GM21447 (cell line): ENCODE data around the gene FAM234A.
"Not testable (repeated sequence)": the region's sequence is repeated elsewhere in the genome, so short reads cannot be mapped to it uniquely, and the experiment has no call there.

Experiments used
- ATAC-seq: cut with Tn5 transposase; IDR thresholded peaks from one replicate; pipeline ENCODE4 v1.9.1; 2021; ENCODE audit not compliant: unreplicated experiment

FAM234A gene, protein sequence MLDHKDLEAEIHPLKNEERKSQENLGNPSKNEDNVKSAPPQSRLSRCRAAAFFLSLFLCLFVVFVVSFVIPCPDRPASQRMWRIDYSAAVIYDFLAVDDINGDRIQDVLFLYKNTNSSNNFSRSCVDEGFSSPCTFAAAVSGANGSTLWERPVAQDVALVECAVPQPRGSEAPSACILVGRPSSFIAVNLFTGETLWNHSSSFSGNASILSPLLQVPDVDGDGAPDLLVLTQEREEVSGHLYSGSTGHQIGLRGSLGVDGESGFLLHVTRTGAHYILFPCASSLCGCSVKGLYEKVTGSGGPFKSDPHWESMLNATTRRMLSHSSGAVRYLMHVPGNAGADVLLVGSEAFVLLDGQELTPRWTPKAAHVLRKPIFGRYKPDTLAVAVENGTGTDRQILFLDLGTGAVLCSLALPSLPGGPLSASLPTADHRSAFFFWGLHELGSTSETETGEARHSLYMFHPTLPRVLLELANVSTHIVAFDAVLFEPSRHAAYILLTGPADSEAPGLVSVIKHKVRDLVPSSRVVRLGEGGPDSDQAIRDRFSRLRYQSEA

DNA sequence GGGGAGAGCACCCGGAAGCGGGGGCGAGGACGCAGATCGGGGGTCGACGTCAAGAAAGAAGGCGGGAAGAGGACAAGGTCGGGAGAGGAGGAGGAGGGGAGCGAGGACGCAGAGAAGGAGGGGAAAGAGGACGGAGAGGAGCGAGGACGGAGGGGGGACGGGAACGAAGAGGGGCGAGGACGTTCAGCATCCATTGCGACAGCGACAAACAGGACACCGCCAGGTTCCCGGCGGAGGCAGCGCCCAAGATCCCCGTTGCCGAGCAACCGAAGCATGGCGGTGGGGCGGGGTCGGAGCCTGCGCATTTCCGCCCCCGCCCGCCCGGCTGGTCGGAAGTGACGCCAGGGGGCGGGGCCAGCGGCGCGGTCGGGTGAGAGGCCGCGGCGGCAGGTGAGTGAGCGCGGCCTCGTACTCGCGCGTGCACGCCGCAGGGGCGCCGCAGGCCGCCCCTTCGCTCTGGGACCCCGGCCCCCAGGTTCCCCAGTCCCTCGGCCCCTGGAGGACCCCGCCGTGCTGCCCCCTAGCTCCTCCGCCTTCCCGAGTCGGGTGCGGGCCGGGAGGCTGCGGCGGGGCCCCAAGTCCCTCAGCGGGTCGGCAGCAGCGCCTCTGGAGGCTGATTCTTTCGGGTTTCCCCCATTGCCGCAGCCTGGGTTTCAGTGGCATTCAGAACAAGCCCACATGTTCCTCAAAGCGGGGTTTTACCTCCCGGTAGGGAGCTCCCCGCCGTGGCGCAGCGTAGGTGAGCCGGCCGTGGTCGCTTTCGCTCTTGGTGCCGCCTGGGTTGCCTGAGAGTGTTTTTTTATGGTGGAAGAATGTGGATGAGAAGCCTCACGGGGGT lies at the start of gene FAM234A:
Gene FAM234A, plus strand, starts transcription at position 354 of the 838 bp plus-strand sequence. CDS start 19,593 bp downstream, outside the sequence.
- ATAC-seq: peak; percentile 75

DNA sequence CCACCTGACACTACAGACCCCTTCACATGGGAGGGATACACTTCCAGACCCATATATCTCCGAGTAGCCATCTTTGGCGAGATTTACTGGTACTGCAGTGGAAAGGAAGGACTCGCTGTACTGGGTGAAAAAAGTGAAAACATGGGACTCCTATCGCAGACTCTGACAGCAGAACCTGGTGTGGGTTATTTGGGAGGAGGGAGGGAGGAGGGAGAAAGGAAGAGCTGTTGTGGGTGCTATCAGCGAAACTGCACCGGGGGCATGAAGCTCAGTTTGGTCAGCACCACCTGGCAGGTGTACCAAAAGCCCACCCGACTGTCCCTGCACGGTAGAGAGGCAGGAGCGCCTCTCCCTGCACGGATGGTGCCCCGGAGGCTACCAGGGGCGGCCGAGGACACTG lies 49.4 kb upstream of the FAM234A start:
- ATAC-seq: no peak

DNA sequence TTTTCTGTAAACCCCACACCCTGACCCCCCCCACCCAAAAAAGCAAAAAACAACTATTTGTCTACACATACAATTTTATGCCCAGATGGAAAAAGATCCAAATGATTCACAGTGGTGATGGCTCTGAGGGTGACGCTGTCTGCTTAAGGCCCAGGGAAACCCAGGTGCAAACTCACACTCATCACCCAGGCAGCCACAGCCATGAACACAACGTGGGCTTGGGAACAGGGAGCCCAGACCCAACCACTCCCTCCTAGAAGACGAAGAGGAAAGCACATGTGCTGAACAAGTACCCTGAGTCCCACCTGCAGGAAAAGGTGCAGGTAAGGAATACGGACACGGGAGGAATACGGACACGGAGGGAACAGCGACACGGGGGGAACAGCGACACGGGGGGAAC lies 48.9 kb upstream of the FAM234A start:
- no peak for ATAC-seq

DNA sequence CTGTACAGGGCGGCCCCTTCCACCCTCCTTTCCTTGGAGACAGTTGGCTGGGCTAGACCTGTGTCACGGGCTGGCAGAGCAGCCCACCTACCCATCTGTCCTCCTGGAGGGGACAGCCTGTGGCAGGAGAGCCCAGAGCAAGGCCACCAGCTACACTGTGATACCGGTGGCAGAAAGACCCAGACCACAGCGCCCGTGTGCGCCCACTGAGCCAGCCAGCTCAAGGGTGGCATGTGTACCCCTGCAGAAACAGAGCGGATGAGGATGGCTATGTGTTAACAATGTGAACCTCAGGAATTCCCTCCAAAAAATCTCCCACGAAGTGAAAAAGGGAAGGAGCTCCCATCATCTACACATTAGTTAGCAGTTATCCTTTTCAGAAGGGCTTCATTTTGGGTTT lies 47.3 kb upstream of the FAM234A start:
- no peak for ATAC-seq

DNA sequence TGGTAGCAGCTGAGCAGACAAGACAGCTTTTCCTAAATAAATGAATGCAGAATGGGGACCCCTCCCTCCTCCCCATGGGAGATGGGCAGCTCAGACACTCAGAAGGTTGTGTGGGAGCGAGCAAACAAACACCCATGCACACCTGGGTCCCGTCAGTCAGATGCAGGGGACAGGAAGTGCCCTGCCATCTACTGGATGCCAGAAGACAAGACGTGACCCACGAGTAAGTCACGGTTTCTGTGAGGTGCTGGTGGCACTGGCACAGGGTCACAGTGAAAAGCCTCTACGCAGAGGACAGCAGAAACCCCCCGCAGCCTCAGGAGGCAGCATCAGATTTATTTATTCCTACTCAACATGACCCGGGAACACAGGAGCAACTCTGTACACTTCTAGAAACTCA lies 45.9 kb upstream of the FAM234A start:
- no peak for ATAC-seq

DNA sequence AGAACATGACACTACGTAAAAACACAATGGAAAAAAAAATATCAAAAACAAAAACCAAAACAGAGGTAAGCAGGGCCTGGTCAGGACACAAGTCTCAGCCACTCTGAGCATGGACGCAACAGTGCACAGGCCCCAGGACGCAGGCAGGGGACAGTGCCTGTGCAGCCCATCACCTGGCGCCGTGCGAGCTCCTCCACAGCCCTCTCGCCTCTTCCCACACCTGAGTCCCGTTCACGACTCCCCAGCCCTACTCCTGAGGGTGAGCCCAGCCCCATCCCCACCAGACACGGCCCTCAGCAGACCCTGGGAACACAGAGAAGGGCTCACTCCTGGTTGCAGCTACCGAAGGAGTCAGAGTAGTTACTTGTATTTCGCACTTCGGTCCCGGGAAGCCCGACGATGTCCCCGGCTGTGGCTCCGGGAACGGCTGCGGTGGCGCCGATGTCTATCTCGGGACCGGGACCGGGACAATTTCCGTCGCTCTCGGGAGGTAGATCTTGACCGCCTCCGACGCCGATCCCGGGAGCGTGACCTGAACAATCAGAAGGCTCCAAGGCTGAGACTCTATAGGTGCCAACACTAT lies 44.9 kb upstream of the FAM234A start:
- no peak for ATAC-seq

DNA sequence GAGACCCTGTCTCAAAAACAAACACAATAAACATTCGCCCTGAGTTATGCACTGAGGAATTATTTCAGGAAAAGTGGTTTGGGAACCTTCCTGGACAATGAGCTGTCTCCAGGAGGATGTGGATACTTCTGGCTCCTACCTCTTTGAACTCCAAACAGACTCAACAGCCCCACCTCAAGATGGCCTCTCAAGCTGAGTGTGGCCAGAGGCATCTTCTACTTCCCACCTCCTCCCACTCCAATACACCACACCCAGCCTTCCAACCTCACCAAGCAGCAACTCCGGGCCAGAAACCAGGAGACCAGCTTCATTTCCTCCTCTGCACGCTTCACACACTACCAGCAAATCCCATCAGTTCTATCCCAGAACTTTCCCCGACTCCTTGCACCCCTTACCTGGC lies 42.8 kb upstream of the FAM234A start:
- no peak for ATAC-seq

DNA sequence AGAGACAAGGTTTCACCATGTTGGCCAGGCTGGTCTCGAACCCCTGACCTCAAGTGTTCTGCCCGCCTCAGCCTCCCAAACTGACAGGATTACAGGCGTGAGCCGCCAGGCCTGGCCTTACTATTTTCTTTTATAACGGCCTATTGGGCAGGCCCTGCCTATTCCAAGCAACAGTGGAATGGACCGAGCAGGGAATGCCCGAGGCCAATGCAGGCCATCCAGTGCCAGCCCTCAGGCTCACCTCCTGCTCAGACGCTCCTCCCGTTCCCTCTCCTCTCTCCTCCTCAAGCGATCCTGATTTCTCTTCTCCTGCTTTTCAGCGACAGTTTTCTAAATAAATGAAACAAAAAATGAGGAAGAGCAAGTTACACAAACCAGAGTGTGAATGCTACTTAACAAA lies 41.9 kb upstream of the FAM234A start:
- ATAC-seq: no peak

DNA sequence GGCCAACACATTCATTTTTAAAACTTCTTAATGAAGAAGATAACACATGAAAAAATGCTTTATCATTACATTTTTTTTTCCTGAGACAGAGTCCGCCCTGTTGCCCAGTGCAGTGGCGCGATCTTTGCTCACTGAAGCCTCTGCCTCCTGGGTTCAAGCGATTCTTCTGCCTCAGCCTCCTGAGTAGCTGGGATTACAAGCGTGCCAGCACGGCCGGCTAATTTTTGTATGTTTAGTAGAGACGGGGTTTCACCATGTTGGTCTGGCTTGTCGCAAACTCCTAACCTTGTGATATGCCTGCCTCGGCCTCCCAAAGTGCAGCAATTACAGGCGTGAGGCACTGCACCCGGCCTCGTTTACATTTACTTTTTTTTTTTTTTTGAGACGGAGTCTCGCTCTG lies 41.2 kb upstream of the FAM234A start:
- ATAC-seq: no peak

DNA sequence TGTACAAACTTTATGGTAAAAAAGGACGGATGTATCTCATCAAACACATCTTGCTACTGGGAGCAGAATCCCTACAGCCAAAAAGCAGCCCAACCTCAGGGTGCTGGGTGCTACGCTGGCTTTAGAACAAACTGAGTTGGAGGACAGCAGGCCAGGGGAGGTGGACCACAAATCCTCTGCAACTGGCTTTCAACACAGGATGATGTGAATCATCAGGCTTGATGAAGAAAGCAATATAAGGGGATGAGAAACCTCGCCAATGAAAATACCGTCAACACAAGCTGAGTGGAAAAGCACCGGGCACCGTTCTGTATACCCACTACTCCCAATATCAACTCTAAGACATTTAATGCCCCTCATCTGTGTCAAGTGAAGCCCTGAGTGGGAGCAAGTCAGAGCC lies 40.1 kb upstream of the FAM234A start:
- no peak for ATAC-seq

DNA sequence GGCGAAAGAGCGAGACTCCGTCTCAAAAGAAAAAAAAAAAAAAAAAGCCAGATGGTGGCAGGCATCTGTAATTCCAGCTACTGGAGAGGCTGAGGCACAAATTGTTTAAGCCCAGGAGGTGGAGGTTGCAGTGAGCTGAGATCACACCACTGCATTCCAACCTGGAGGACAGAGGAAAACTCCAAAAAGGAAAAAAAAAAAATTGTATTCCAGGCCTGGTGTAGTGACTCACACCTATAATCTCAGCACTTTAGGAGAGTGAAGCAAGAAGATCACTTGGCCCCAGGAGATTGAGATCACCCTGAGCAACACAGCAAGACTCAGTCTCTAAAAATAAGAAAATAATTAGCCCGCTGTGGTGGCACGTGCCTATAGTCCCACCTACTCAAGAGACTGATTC lies 34.2 kb upstream of the FAM234A start:
- ATAC-seq: no peak

DNA sequence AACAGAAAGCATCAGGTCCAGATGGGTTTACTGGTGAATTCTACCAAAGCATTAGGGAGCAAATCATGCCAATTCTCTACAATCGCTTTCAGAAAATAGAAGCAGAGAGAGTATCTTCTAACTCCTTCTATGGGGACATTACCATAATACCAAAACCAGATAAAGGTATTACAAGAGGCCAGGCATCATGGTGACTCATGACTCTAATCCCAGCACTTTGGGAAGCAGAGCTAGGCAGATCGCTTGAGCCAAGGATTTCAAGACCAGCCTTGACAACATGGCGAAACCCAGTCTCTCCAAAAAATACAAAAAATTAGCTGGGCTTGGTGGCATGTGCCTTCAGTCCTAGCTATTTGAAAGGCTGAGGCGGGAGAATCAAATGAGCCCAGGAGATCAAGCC lies 31.4 kb upstream of the FAM234A start:
- no peak for ATAC-seq

DNA sequence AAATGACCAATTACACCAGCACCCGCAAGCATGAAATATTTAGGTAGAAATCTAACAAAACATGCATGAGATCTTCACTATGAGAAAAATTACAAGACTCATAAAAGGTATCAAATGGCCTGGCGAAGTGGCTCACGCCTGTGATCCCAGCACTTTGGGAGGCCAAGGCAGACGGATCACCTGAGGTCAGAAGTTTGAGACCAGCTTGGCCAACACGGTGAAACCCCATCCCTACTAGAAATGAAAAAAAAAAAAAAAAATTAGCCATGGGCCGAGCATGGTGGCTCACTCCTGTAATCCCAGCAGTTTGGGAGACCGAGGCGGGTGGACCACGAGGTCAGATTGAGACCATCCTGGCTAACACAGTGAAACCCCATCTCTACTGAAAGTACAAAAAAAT lies 30.6 kb upstream of the FAM234A start:
- not testable (repeated sequence) for ATAC-seq

DNA sequence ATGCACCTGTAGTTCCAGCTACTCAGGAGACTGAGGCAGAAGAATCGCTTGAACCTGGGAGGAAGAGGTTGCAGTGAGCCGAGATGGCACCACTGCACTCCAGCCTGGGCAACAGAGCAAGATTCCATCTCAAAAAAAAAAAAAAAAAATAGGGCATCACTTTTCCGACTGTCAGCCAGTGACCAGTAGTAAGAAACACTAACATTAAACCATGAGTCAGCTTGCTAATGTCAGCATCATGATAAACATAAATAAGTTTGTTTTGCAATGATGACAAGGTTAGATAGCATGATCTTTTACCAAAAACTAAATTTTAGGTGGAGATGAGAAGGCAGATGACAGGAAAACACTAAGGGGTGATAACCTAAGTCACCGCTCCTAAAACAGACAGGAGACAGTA lies 25.3 kb upstream of the FAM234A start:
- not testable (repeated sequence) for ATAC-seq

DNA sequence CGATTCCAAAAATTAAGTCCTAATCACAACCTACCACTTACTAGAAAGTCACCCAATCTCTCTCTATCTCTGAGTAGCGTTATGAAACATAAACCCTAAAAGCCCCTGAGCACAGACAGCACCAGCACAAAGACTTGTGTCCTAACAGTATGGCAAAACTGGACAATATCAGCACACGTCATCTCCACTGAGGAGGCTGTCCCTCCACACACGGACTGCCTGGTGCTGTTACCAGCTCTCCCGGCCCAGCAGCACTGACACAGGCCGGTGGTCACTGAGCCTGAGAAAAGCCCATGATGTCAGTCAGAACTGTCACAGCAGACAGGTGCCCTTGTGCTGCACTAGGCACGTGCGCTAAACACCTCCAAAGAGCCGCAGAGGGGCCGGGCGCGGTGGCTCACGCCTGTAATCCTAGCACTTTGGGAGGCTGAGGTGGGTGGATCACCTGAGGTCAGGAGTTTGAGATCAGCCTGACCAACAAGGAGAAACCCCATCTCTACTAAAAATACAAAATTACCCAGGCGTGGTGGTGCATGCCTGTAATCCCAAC lies 22.9 kb upstream of the FAM234A start:
- not testable (repeated sequence) for ATAC-seq

DNA sequence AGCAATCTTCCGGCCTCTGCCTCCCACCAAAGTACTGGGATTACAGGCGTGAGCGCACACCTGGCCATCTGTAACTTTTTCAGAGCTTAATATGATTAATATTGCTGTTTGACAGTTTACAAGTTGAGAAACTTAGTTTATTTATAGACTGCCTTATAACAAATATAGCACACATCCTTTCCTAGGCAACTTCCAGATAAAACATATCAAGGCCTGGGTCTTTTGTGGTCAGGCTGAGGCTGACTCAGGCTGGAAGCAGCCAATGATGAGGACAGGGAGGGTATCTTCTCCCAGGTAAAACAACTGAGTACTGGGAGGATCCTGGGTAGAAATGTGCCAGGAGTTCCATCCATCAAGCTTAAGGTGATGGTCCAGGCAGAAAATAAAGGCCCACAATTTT lies 21.6 kb upstream of the FAM234A start:
- no peak for ATAC-seq

DNA sequence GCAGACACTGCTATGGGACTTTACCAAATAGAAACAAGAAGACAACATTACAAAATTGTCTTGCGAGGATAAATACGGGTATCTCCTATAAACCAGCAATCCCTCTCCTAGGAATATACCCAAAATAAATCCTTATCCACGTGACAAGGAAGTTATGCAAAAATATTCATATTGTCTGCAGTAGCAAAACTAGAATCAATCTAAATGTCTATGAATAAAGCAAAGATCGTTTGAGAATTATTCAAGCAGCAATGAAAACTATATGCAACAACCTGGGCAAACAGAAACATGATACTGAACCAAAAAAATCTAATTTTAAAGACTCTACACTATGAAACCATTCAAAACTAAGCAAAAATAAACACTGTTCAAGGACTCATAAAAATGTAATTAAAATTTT lies 14.6 kb upstream of the FAM234A start:
- no peak for ATAC-seq

DNA sequence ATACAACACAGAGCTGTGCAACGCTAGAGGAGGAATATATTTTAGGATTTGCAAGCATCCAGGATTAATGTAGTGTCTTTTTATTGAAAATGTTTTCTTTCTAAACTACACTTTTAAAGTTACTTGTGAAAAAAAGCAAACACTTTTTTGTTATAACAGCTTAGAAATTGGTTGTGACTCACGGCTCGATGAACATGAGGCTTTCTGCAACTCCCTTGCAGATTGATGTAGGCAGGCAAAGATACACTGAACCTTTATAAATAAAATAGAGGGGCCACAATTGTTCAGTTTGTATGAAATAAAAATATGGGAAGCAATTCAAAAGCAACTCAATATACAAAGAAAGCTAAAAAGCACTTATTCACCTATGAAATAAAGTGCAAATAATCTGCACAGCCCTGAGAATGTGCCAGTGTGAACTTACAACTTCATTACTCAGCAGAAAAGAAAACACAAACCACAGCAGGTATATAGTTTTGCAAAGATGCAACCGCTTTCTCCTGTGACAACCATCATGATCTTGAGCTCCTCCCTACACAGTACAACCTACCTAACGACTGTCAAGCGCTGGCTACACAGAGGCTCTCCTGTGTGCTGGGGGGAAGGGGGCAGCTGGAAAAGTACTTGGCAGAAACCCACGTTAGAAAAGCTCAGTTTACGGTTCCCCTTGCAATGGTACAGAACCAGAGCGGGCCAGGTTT lies 6.3 kb upstream of the FAM234A start:
- no peak for ATAC-seq

DNA sequence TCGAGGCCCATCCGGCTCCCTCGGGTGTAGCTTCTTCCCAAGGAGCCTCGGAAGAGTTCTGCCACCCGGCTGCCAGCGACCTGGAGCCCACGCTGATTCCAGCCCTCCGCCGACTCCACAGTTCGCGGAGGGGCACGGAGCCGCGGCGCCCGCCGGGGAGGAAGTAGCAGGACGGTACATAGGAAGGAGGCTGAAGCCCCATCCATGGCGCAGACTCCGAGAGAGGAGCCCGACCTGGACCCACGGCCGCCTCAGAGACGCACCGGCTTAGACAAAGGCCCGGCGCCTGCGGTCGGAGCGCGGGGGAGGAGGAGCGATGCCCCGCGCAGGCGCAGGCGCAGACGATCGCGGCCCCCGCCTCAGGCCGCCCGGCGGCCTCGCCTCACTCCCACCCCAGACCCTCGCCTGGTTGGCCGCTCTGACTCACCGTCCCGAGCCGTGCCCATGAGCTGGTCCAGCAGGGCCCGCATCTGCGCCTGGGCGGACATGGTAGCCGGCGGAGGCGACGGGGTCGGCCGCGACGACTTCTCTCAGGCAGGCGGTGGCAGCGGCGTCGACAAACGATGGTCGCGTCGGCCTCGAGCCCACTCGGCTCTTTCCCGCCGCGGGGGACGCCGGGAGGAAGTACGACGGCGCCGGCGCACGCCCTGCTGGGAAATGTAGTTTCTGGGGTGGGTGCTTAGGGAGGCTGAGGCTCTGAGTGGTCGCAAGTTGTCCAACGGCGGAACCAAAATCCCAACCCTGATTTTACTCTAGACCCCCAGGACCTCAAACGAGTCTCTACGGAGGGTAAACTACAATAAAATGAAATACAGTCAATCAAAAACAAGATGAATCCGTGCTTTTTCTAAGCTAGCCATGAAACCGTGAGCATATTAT lies 5.5 kb upstream of the FAM234A start, which contains the start of gene LUC7L:
Gene LUC7L, minus strand, starts transcription at position 598 of the 879 bp plus-strand sequence. Its CDS starts 110 bp downstream, at position 488.
- peak; percentile 81 for ATAC-seq
